HFF-Myc (cell line): ENCODE results near the gene BLNK.

Source experiments
- DNase-seq: peaks from one replicate; pipeline ENCODE4 v3.0.0-alpha.2; 2011; ENCODE audit warnings: low read depth; ENCODE audit errors: extremely low read depth
- H3K4me3 ChIP-seq: replicated peaks from 2 replicates; pipeline ENCODE4 v1.5.1; 2011; ENCODE audit warnings: low read depth, mild to moderate bottlenecking, control low read depth, low read length
- TF ChIP-seq, protein P1 (sequence below): IDR thresholded peaks from 2 replicates; pipeline ENCODE4 v1.5.1; 2012; ENCODE audit warnings: mild to moderate bottlenecking, low read depth, low read length, control low read depth; ENCODE audit errors: missing control alignments

Gene BLNK

DNA sequence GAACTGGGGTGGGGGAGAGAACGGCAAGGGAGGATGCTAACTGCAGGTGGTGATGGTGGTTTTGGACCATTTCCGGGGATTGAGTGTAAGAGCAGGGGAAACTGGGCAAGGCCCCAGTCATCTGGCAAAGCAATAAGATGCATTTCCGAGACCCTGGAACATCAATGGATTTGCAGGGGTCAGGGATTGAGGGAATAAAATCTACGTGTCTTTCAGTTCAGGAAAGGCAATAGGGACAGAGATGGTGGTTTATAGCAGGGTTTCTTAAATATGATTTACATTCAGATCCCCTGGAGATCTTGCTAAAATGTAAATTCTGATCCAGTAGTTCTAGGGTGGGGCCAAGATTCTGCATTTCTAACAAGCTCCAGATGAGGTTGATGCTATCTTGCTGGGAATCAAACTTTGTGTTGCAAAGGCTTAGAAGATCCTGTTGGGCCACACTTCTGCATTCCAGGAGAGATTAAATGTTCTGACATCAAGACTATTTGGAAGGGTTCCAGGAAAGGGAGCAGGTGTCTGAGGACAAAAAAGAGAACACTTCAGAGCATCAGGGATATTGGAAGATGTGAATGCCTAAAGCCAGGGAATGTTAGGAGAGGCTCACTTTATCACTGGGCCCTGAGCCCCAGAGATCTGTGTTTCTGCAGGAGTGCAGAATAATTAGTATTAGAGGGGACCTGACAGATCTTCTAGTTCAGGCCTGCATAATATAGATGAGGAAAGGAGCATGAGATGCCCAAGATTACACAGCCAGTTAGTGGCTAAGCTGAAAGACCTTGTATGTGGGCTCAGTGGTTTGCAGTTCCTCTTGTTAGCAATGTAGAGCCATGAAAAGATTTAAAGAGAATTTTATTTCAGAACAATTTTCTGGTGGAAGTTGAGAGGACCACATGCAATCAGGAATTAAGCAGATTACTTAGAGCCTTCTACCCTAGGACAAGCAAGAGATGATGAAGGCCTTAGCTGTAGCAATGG, 32.4 kb downstream of the BLNK start:
- no peak for DNase-seq
- H3K4me3 ChIP-seq, result no peak overlapping the region
- TF ChIP-seq, protein P1, sequence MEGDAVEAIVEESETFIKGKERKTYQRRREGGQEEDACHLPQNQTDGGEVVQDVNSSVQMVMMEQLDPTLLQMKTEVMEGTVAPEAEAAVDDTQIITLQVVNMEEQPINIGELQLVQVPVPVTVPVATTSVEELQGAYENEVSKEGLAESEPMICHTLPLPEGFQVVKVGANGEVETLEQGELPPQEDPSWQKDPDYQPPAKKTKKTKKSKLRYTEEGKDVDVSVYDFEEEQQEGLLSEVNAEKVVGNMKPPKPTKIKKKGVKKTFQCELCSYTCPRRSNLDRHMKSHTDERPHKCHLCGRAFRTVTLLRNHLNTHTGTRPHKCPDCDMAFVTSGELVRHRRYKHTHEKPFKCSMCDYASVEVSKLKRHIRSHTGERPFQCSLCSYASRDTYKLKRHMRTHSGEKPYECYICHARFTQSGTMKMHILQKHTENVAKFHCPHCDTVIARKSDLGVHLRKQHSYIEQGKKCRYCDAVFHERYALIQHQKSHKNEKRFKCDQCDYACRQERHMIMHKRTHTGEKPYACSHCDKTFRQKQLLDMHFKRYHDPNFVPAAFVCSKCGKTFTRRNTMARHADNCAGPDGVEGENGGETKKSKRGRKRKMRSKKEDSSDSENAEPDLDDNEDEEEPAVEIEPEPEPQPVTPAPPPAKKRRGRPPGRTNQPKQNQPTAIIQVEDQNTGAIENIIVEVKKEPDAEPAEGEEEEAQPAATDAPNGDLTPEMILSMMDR, result no peak

DNA sequence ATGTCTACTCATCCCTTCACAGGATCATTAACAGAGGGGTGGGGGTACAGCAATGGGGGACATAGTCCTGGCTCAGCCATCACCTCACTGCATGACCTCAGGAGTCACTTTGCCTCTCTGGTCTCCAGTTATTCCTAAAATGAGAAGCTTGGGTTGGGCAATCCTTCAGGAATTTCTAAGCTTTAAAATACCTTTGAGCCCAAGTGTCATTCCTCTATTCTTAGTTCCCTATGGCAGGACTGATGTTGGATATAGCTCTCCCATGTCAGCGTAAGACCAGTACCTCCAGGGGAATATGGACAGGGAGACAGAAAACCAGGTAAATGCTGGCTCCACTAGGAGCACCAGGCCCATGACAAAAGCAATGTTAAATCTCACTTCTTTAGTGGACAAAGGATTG, 34.5 kb downstream of the BLNK start:
- DNase-seq, result no peak
- no peak overlapping the region for H3K4me3 ChIP-seq
- TF ChIP-seq, protein P1, result no peak

DNA sequence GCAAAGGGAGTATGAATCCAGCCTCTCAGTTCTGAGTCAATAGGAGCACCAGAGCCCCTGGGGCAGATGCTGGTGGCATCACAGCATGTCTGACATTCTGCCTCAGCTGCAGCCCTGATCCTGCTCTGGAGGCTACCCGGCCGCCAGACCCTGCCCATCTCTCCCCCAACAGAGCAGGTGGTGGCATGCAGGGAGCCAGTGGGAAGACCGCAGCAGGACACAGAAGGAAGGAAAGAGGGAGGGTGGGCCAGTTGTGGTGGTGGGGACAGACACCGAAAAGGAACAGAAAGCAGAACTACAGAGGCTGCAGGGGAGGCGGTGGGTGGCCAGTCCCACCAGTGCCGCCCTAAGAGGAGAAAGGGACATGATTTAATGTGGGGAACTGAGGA, 35.3 kb downstream of the BLNK start:
- TF ChIP-seq, protein P1, result no peak
- H3K4me3 ChIP-seq, result no peak overlapping the region
- no peak for DNase-seq

DNA sequence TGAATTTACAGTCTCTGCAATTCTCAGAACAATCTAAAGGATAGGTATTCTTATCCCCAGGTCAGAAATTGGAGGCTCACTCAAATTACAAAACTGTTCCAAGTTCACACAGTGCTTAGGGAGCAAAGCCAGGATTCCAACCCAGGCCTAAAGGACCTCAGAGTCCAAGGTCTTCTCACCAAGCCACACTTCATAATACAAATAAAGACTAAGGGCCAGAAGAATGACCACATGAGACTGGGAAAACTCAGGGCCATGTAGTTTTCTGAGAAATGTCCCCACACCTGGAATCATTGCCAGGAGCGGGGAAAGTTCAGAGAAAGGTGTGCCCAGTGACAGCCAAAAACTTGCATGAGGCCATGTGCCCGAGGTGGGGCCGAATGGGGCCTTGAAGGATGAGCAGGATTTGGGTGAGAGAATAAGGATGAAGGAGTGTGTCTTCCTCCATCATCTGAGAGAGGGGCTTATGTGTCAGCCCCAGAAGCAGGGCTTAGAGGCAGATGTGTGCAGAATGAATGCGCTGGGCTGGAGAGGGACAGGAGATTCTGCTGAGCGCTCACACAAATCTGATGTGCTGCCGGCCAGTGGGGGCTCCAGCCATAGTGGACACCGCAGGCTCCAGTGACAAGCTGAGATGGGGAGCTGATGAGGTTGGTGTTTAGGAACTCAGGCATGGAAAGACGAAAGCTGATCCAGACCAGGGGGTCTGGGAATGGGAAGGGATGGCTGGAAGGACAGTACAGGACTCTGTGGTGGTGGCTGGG, 35.9 kb downstream of the BLNK start:
- DNase-seq, result no peak
- no peak overlapping the region for H3K4me3 ChIP-seq
- TF ChIP-seq, protein P1, result no peak

DNA sequence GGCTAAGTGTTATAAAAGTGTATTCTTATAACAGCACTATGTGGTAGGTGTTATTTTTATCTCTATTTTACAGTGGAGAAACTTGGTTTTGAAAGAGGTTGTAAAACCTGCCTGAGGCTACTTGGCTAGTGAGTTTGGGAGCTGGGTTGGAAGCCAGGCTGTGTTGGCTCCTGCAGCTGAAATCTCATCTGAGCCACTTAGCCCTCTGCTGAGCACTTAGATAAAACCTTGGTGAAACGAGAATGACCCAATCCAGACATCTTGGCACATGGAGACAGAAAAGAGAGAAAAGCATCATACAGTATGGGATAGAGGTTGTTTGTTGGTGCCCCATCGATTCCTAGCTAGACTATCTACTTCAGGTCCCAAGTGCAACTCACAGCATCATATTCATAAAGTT, 37.4 kb downstream of the BLNK start:
- TF ChIP-seq, protein P1, result no peak
- no peak overlapping the region for H3K4me3 ChIP-seq
- DNase-seq, result no peak

DNA sequence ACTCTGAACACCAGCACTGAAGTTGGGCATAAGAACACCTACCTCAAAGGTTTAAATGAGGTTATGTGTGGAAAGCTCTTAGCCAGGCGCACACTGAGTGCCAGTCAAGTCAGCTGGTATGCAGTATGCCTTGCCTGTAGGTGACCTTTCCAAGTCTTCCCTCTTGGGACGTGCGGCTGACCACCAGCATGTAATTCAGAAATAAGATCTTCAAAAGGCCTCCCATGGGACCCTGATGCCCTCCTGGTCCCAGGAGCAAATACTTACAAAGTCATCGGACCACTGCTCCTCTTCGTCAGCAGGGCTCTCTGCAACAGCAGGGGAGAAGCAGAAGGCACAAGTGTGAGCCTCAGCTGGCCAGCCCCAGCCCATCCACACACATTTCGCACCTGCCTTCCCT, 40.8 kb downstream of the BLNK start:
- no peak overlapping the region for H3K4me3 ChIP-seq
- TF ChIP-seq, protein P1, result no peak
- no peak for DNase-seq
